ENCODE results near the gene LUZP4.
"Not testable (repeated sequence)": the region's sequence is repeated elsewhere in the genome, so short reads cannot be mapped to it uniquely, and the experiment has no call there.

Gene LUZP4, protein sequence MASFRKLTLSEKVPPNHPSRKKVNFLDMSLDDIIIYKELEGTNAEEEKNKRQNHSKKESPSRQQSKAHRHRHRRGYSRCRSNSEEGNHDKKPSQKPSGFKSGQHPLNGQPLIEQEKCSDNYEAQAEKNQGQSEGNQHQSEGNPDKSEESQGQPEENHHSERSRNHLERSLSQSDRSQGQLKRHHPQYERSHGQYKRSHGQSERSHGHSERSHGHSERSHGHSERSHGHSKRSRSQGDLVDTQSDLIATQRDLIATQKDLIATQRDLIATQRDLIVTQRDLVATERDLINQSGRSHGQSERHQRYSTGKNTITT

DNA sequence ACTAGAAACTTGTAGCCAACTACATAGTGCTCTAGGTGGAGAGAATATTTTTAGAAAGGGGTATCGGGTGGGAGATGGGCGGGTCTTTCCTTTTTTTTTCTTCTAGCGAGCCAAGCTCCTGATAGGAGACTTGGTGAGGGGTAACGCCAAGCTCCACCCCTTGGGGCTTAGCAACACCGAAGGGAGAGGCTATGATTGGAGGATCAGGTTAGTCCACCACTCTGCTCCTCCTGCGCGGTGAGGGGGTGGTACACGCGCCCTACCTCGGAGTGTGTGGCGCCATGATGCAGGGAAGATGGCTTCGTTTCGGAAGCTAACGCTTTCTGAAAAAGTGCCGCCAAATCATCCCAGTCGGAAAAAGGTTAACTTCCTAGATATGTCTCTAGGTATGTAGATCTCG, at the start of gene LUZP4:
LUZP4 (plus strand) TSS at position 251 of the 400 bp plus-strand sequence; CDS start at position 296, 45 bp downstream.
- DNase-seq: no peak

DNA sequence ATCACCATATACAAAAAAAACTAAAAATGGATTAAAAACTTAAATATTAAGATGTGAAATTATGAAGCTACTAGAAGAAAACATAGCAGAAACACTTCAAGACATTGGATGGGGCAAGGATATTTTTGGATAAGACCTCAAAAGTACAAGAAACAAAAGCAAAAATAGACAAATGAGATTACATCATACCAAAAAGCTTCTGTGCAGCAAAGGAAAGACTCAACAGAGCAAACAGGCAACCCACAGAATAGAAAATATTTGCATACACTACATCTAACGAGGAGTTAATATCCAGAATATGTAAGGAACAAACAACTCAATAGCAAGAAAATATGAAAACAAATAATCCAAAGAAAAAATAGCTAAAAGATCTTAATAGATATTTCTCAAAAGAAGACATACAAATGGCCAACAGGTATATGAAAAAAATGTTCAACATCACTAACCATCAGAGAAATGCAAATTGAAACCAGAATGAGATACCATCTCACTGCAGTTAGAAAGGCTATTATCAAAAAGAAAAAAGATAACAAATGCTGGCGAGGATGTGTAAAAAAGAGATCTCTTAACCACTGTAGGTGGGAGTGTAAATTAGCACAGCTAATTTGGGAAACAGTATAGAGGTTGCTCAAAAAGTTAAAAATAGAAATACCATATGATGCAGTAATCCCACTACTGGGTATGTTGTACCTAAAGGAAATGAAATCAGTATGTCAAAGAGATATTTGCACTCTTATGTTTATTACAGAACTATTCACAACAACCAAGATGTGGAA, 37.9 kb upstream of the LUZP4 start:
- DNase-seq: no peak

DNA sequence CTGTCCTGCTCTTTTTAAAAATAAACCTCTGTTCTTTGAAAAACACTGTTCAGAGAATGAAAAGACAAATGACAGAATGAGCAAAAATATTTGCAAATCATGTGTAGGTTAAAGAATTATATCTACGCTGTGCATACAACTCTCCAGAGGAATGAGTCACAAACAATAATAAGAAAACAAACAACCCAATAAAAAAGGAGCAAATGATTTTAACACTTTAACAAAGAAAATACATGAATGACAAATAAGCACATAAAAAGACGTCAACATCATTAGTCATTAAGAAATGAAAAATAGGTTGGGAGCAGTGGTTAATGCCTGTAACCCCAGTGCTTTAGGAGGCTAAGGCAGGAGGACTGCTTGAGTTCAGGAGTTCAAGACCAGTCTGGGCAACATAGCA, 34.5 kb upstream of the LUZP4 start:
- DNase-seq: no peak

DNA sequence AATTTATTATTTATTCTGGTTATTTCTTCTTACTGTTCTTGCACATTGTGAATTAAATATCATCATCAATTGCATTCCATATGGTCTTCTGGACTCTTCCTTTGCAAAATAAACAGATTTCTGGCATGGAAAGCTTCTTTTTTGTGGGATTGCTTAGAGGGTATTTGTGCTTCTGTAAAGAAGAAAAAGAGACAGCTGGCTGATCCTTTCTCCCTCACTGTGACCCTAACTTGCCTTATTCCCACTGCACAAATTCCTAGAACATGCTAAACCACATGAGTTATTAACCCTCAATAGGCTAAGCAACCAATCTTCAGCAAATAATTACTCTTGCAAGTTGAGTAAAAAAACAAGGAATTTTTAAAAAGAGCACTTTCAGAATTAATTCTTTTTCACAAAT, 31.8 kb upstream of the LUZP4 start:
- DNase-seq: no peak

DNA sequence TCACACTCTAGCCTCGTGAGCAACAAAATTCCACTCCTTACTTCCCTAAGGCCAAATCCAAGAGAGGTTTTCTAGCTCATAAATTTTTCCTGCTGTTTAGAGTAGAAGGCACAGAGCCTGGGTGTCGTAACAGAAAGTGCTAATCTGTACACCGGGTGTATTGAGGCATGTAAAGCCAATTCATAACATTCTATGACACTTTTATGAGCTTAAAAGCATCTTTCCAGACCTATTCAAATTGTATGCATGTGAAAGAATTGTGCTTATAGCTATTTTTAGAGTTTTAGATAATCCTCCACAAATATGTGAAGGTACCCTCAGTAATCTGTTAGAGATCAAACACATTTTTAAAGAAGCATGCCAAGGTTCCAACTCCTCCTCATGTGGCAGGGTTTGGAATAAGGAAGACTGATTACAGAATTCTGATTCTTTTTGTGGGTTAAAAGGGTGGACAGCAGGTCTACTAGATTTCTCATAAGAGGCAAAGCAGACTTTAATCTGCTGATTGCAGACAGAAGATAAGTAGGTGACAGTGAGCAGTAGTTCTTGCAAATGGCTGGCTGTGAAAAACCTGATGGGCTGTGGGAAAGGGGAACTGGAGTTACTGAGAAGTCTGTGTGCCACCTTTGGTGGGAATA, 30.2 kb upstream of the LUZP4 start:
- DNase-seq: no peak

DNA sequence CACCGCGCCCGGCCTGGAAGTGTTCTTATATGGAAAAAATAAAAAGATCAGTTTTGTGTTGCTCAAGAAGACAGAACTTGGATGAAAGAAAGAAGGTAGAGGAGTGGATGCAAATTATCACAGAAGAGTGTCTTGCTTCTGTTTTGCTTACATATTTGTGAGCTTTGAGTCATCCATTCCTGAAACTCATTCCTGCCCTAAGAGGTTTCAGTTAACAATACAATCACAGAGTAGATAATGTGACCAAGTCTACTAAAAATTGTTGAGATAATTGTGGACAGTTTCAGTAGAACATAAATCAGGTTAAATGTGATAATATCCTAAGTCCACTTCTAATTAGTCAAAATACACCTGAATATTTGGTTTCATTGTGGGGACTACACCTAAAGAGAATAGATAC, 29.2 kb upstream of the LUZP4 start:
- DNase-seq: no peak

DNA sequence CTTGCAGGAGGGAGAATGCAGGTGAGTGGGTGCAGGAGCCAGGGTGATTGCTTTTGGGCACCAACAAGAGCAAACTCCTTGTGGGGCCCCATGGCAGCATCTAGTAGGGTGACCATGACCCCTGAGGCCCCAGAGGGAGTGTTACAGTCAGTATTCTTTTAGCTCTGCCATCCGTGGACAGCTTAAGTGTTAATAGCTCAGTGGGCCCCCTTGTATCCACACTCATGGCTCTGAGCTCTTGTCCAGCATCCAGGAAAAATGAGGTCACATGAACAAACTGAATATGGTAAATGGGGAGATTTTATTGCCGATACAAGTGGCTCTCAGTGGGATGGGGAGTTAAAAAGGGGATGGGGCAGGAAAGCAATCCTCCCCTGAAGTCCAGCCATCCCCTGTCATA, 28.4 kb upstream of the LUZP4 start:
- no peak for DNase-seq

DNA sequence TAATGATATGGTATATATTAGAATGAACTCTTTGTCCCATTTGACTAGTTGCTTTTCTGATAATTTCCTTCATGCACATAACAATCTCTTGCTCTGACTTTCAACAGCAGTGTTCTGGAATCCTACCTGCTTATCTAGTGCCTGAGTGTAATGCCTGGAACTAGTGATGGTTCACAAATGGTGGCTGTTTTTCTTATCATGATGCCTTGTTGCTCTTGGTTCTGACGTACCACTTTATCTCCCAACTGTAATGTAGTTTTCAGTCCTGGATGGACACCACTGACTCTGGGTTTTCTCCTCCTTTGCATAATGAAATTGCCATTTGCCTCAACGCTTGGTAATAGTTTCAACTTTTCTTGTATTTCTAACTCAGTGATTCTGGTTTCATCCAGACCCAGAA, 25.5 kb upstream of the LUZP4 start:
- DNase-seq: no peak

DNA sequence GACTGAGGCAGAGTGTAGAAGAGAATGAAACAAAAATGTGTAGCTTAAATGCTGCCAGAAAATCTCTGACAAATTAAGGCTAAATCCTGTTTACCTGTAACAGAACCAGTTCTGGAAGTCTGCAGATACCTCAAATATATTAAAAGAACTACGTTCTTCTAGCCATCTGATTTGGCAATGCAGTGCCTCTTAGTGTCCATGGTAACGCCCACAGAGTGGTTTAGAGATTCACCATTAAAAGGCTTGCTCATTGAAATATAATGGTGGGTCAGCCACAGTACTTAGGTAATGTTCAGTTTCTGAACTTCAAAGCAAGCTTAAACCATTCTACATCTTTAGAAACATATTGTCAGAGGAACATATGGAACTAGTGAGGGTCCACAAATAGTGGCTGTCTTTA, 23.2 kb upstream of the LUZP4 start:
- peak; percentile 5 for DNase-seq

DNA sequence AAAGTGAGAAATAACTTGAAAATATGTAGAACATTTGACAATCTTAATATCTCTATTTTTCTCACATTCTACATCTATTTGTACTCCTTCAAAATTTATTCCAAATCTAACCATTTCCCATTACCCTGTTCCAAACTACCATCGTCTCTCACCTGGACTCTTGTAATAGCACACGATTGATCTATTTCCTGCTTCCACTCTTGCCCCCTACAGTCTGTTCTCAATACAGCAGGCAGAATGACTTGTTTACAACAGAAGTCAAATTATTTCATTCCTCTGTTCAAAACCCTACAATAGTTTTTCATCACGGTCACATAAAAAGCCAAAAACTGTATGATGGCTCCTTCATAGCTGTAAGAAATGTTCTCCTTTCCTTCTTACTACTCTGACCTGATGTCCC, 21.1 kb upstream of the LUZP4 start:
- no peak for DNase-seq

DNA sequence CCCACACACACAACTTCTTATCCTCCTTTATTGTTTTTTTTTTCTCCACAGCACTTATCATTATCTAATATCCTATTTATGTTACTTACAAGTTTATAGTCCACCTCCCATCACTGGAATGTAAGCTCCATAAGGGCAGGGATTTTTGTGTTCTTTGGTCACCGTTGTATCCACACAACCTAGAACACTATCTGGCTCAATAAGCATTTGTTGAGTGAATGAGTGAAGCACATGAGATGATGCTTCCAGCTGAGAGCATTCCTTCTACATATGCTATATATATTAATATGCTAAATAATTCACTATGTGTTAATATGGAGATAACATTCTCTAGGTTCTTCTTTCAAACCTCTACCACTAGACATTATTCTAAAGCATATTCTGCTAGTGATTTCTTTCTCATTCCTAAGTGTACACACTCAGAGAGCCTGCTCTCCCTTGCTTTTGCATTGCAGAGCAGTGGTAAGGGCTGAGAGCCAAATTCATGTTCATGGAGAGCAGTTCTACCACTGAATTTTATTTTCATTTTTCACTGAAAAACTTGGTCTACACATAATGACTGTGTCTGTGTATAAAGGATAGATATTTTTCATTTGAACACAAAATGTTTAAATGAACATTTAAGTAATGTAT, 20.3 kb upstream of the LUZP4 start:
- DNase-seq: no peak

DNA sequence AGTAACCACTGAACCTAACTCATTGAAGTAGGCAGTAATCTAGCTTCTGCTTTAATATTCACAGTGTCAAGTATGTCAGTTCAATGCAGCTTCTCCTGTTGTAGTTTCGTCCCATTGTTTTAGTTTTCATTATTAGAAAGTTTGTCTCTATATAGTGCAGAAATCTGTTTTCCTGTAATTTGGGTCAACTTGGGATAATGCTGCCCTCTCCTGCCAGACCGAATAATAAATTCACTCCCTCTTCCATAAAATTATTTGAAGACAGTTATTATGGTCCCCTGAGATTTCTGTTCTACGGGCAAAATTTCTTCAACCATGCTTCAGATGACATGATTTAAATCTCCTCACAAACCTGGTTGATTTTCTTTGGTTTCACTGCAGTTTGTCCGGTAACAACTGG, 4.6 kb upstream of the LUZP4 start:
- DNase-seq: no peak

DNA sequence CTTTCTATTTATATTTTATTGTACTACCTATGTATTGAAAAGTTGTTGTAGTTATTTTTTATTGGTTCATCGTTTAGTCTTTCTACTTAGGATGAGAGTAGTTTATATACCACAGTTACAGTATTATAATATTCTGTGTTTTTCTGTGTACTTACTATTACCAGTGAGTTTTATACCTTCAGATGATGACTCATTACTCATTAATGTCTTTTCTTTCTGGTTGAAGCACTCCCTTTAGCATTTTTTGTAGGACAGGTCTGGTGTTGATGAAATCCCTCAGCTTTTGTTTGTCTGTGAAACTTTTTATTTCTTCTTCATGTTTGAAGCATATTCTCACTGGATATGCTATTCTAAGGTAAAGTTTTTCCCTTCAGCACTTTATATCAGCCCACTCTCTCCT, 7.7 kb downstream of the LUZP4 start:
- DNase-seq: no peak

DNA sequence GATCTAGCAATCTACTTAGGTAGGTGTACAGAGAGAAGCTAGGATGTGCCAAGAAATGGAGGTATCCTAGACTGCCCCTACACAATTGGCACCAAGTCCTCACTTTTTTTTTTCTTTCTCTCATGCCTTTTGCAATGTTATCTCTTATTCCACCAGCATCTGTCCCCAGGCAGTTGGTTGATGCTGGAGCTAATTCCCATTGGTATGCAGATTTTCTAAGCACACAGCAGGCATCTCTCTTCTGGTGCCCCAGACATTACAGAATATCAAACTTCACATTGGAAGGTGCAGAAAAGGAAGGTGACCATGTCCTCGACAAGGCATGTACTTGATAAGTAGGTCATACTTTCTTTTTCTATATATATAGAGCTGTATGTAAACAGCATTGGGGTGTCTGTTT, 21.6 kb downstream of the LUZP4 start:
- DNase-seq: no peak

DNA sequence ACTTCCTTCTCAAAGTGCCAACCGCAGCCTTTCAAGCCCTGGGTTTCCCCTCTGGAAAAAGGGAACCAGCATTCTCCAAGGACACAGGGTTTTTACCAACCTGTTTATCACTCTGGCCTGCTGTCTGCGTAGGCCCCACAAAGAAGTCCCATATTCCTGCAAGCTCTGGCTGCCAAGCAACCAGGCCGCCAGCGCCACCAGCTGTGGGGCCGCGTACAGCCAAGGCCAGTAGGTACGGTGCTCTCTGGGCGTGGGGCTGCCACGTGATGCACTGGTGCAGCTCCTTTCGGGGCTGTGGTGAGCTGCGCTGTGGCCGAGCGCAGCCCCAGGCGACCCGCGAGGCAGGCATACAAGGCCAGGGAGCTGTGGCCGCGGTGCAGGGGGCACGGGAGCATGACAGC, 22.1 kb downstream of the LUZP4 start:
- DNase-seq: no peak

DNA sequence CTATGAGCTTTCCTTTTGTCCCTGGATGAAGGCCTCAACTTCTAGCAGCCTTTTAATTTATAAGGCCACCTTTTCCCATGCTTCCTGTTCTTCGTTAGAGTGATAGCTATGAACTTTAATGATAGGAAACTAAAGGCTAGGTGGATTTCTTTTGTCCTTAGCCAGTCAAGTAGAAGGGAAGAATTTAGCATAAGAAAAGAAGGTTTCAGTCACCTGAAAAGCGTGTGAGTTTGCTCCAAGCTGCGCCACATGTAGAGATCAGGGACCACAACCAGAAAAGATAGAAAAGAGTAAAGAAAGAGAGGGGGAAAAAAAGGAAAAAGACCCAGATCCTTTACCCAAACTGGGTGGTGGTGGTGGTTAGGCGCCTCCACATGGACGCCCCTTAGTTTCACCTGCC, 28.6 kb downstream of the LUZP4 start:
- DNase-seq: no peak

DNA sequence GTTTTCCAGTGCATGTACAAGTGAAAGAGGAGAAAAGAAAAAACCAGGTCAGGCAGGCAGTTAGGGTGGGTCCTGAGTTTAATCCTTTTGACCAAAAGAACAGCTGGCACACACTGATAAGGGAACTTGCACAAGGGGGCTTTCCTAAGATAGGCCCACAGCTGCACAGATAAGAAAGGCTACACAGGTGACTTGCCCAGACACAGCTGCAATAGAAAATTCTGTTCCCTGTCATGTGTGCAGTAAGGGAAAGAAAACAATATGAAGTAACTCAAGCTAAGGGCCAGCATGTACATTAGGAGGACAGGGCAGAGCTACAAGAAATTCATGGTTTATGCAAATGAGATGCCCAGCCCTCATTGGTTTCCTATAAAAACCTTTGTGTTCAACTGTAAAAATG, 32.9 kb downstream of the LUZP4 start:
- DNase-seq: no peak

DNA sequence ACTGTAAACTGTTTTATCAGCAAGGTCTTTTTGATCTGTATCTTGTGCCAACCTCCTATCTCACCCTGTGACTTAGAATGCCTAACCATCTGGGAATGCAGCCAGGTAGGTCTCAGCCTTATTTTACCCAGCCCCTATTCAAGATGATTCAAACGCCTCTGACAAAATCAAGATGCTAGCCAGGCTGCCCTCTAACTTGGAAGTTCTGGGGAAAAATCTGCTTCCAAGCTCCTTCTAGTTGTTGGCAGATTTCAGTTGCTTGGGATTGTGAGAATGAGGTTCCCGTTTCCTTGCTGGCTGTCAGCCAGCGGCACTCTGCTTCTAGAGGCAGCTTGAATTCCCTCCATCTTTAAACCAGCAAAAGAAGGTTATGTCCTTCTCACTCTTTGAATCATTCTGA, 34.7 kb downstream of the LUZP4 start:
- DNase-seq: peak; percentile 12

DNA sequence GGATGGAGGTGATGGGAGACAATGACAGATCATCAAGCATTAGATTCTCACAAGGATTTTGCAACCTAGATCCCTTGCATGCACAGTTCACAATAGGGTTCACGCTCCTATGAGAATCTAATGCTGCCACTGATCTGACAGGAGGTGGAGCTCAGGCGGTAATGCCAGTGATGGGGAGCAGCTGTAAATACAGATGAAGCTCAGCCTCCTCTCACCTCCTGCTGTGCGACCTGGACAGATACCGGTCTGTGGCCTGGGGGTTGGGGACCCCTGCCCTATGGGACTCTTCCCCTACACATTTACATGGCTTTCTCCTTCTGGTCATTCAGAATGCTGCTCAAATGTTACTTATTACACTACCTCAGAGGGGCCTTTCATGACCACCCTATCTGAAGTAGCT, 39.8 kb downstream of the LUZP4 start:
- DNase-seq: not testable (repeated sequence)

DNA sequence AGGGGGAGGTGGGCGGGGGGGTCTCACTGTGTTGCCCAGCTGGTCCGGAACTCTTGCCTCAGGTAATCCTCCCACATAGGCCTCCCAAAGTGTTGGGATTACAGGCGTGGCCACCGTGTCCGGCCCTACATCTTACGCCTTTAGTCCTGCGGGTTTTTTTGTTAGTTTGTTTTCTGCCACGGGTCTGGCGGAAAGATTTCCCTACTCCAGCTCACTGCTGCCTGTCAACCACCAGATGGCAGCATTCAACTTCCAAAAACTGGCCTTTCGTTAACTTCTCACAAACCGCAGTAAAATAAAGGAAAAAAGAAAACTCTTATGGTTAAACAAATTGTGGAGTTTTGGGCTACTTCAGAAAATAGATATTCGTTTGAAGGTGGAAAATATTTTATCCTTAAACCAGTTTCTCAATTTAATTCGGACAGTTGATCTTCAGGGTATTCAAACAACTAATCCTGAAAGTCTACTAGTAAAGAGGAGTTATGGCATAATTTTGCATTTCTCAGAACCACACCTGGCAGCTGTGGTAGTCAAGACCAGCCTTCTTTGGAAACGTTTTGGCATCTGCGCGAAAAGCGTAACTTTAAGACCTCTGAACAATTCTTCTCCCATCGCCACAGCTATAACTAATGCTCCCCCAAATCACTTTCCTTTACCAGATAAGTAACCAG, 41.1 kb downstream of the LUZP4 start:
- peak; percentile 62 for DNase-seq

DNA sequence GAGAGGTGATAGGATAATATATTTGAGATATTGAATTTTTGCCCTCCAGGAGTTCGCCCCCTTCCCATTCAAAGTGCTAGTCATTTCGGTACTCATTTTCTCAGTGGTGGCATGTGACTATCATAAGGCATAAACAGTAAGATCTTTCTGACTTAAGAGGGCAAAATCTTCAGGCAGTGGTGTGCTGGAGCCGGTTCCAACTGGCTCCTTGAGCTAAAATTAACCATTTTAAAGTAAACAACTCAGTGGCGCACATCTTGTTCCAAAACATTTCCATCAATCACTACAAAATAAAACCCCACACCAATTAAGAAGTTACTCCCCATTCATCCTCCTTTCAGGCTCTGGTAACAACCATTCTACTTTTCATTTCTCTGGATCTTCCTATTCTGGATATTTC, 43.3 kb downstream of the LUZP4 start:
- no peak for DNase-seq

DNA sequence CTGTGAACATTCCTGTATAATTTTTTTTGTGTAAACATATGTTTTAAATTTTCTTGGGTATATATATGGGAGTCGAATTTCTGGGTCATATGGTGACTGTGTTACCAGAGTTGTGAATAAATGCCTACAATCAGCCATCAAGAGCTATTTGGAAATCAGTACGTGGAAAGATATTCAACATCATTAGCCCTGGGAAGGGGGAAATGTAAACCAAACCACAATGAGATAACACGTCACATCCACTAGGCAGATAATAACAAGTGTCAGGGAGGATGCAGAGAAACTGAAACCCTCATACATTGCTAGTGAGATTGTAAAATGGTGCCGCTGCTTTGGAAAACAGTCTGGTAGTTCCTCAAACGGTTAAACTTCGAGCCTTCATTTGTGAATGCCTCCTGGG, 43.9 kb downstream of the LUZP4 start:
- DNase-seq: no peak

DNA sequence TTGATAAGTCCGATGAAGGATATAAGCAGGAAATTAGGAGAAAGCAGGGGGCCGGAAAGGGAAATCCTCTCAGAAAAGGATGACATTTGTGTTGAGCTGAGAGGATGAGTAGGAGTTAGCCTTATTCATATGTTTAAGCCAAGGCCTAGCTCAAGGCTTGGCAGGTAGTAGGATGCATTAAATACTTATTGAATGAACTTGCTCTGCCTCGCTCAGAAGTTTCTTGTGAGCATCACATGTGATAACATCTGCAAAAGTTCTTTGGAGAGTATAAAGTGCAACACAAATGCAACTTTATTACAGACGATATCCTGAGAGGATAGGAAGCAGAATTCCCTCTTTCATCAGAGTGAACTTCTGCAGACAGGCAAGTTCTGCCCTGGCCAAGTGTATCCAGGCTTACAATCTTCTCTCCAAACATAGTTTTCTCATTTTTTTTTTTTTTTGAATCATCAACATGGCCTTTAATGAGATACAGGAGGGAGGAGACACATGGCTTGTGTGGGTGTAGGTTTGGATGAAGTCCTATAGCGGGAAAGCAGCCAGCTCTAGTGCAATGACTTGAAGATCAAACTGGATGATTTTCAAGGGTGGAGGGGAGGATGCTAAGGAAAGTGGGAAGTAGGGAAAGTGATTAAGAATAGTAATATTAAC, 48.1 kb downstream of the LUZP4 start:
- DNase-seq: no peak
